Small intestine (tissue), 7 donors: Measurements from ENCODE around the gene PRKCQ. TPM values are rescaled to one million over a fixed set of nuclear protein-coding genes. Genes with fewer than 3 reads are reported as not detected.

Experiments used
- DNase-seq, 2 donors: peaks; one replicate each; pipeline versions ENCODE4 v3.0.0 to v3.0.0-alpha.2; 2013
- FAIRE-seq: peaks from 2 replicates; lab custom pipeline; 2012; peaks lifted over from hg19 to GRCh38; lab: Jason Lieb, UNC
- H3K27ac ChIP-seq, 3 donors: one replicate each; pipeline ENCODE4 v1.5.1; 2013; ENCODE audit warnings: low read length in 2 of 3, mild to moderate bottlenecking in 2 of 3, control low read depth in 1 of 3, inconsistent platforms in 1 of 3, low read depth in 1 of 3, moderate library complexity in 1 of 3
- H3K27me3 ChIP-seq, 3 donors: one replicate each; pipeline ENCODE4 v1.6.1; 2013; ENCODE audit warnings: low read length in 3 of 3, inconsistent platforms in 1 of 3; ENCODE audit not compliant: control insufficient read depth in 3 of 3, insufficient read depth in 3 of 3
- H3K36me3 ChIP-seq, 3 donors: one replicate each; pipeline ENCODE4 v1.6.1; 2013; ENCODE audit warnings: low read length in 3 of 3, inconsistent platforms in 1 of 3, low read depth in 1 of 3, mild to moderate bottlenecking in 1 of 3, moderate library complexity in 1 of 3; ENCODE audit not compliant: control insufficient read depth in 3 of 3, insufficient read depth in 2 of 3
- H3K4me1 ChIP-seq, 3 donors: one replicate each; pipeline ENCODE4 v1.6.1; 2013; ENCODE audit warnings: low read length in 2 of 3, inconsistent platforms in 1 of 3, low read depth in 1 of 3, mild to moderate bottlenecking in 1 of 3, moderate library complexity in 1 of 3; ENCODE audit not compliant: control insufficient read depth in 3 of 3, insufficient read depth in 2 of 3
- H3K4me3 ChIP-seq, 3 donors: one replicate each; pipeline ENCODE4 v1.5.1; 2013; ENCODE audit warnings: low read length in 3 of 3, control low read depth in 1 of 3, inconsistent platforms in 1 of 3, low read depth in 1 of 3, mild to moderate bottlenecking in 1 of 3, moderate library complexity in 1 of 3
- H3K9me3 ChIP-seq, 2 donors: one replicate each; pipeline ENCODE4 v1.6.1; 2013; ENCODE audit warnings: low read depth in 1 of 2, low read length in 1 of 2; ENCODE audit not compliant: control insufficient read depth in 2 of 2, insufficient read depth in 1 of 2
- WGBS, 3 donors: extraction: QIAGEN DNeasy Blood & Tissue Kit; methylation state at CpG; one replicate each; pipeline ENCODE4 v1.1.7; 2013; 5-methylcytosine and 5-hydroxymethylcytosine counted together
- polyA plus RNA-seq, 4 donors: library from polyadenylated mRNA; stranded (reverse) in 3 of 4; unstranded in 1 of 4; fragments of 200-250 nt in 3 of 4; fragments of 120-200 nt in 1 of 4; gene quantifications; one replicate each; pipeline versions ENCODE4 v1.2.1 to v1.2.3, GENCODE V29; 2013
- donor health status: healthy with polysubstance abuse.
- donor health status: control.
- donor health status: control.
- donor health status: Bipolar disorder and iron deficiency.
- donor health status: healthy.

PRKCQ gene
- polyA plus RNA-seq, 4 donors, result 0.91 to 3.4 (median 1.3) TPM

- no peaks in the 10 kb centered on the region for H3K27me3 ChIP-seq
- H3K27ac ChIP-seq, result no peak overlapping the region
- no peak overlapping the region for H3K4me3 ChIP-seq
- H3K9me3 ChIP-seq, result no peaks in the 10 kb centered on the region
- 76 to 88% (median 81%) methylated on average over 2 of the region's 2 CpGs for WGBS, 3 donors
- DNase-seq (no peak), FAIRE-seq (no peak)
- H3K4me1 ChIP-seq, result no peaks in the 10 kb centered on the region
- no peaks in the 10 kb centered on the region for H3K36me3 ChIP-seq
These were observed 22.1 kb upstream of the PRKCQ start for GRCh38 chr10:6602026-6602699.

GRCh38 chr10:6601246-6601805, 21.2 kb upstream of the PRKCQ start:
- 86% methylated on average over 9 of the region's 9 CpGs for WGBS, 3 donors
- no peak for FAIRE-seq

GRCh38 chr10:6600224-6600987, 20.3 kb upstream of the PRKCQ start:
- FAIRE-seq (no peak), DNase-seq (no peak)
- no peak overlapping the region for H3K4me3 ChIP-seq
- no peaks in the 10 kb centered on the region for H3K36me3 ChIP-seq
- 75 to 85% (median 77%) methylated on average over 7 of the region's 7 CpGs for WGBS, 3 donors
- no peaks in the 10 kb centered on the region for H3K4me1 ChIP-seq
- no peaks in the 10 kb centered on the region for H3K9me3 ChIP-seq
- no peak overlapping the region for H3K27ac ChIP-seq
- H3K27me3 ChIP-seq, result no peaks in the 10 kb centered on the region

More at GRCh38 chr10:6601246-6601805, 21.2 kb upstream of the PRKCQ start:
- Histone ChIP-seq H3K36me3 (no peaks in the 10 kb centered on the region), H3K27me3 (no peaks in the 10 kb centered on the region), H3K27ac (no peak overlapping the region), H3K4me1 (no peaks in the 10 kb centered on the region), H3K4me3 (no peak overlapping the region), H3K9me3 (no peaks in the 10 kb centered on the region)
- DNase-seq, result no peak

GRCh38 chr10:6598679-6599078, 18.6 kb upstream of the PRKCQ start:
- H3K27ac ChIP-seq, result no peak overlapping the region
- H3K36me3 ChIP-seq, result no peaks in the 10 kb centered on the region
- H3K4me3 ChIP-seq, result no peak overlapping the region
- no peaks in the 10 kb centered on the region for H3K4me1 ChIP-seq
- WGBS, 3 donors, result 86 to 100% (median 97%) methylated on average over 1 of the region's 1 CpG
- FAIRE-seq, result no peak
- H3K27me3 ChIP-seq, result no peaks in the 10 kb centered on the region
- H3K9me3 ChIP-seq, result no peaks in the 10 kb centered on the region
- no peak for DNase-seq

GRCh38 chr10:6597478-6597877, 17.4 kb upstream of the PRKCQ start:
- 80 to 82% (median 81%) methylated on average over 5 of the region's 5 CpGs for WGBS, 3 donors
- H3K27me3 ChIP-seq, result no peaks in the 10 kb centered on the region
- FAIRE-seq (no peak), DNase-seq (no peak)
- H3K4me3 ChIP-seq, result no peak overlapping the region
- H3K36me3 ChIP-seq, result no peaks in the 10 kb centered on the region
- H3K27ac ChIP-seq, result no peak overlapping the region
- H3K9me3 ChIP-seq, result no peaks in the 10 kb centered on the region
- no peaks in the 10 kb centered on the region for H3K4me1 ChIP-seq

GRCh38 chr10:6595499-6595898, 15.4 kb upstream of the PRKCQ start:
- Histone ChIP-seq H3K4me1 (no peaks in the 10 kb centered on the region), H3K9me3 (no peaks in the 10 kb centered on the region), H3K4me3 (no peak overlapping the region), H3K36me3 (peaks cover 0 to 3% (median 0%) of the 10 kb centered on the region in 3 donors), H3K27me3 (no peaks in the 10 kb centered on the region), H3K27ac (no peak overlapping the region)
- 85 to 93% (median 86%) methylated on average over 4 of the region's 4 CpGs for WGBS, 3 donors
- DNase-seq (no peak), FAIRE-seq (no peak)

GRCh38 chr10:6593241-6593671, 13.2 kb upstream of the PRKCQ start:
- Histone ChIP-seq H3K27ac (no peak overlapping the region), H3K27me3 (no peaks in the 10 kb centered on the region), H3K9me3 (no peaks in the 10 kb centered on the region), H3K36me3 (peaks cover 0 to 3% (median 0%) of the 10 kb centered on the region in 3 donors), H3K4me1 (no peaks in the 10 kb centered on the region), H3K4me3 (no peak overlapping the region)
- 80 to 95% (median 91%) methylated on average over 7 of the region's 7 CpGs for WGBS, 3 donors
- DNase-seq (no peak), FAIRE-seq (no peak)

- H3K27ac ChIP-seq, result no peak overlapping the region
- no peaks in the 10 kb centered on the region for H3K9me3 ChIP-seq
- FAIRE-seq, result no peak
- DNase-seq, result peak in 1 of 2 donors; percentile 43
- peaks cover 0 to 3% (median 0%) of the 10 kb centered on the region in 3 donors for H3K36me3 ChIP-seq
- no peaks in the 10 kb centered on the region for H3K27me3 ChIP-seq
- H3K4me1 ChIP-seq, result no peaks in the 10 kb centered on the region
- no peak overlapping the region for H3K4me3 ChIP-seq
These were observed 12.0 kb upstream of the PRKCQ start for GRCh38 chr10:6592080-6592479.
